Measurements from ENCODE around the gene RBP3.

RBP3 gene

GRCh38 chr10:47322300-47323061 is 25.7 kb upstream of the RBP3 start, which contains the start of gene GDF2:
Gene GDF2 (plus strand): TSS chr10:47322454. CDS start chr10:47322669, 215 bp downstream.
- no peak within 1 kb of the TSS for H3K4me3 ChIP-seq (ENCODE audit: control insufficient read depth, low read depth, low read length)
- no peak for TF ChIP-seq CTCF (IDR thresholded peaks at IDR 0.05; ENCODE audit: control insufficient read depth, insufficient read depth, low read depth, low read length, missing control alignments)
- DNase-seq (ENCODE audit: low read depth), result no peak

DNA sequence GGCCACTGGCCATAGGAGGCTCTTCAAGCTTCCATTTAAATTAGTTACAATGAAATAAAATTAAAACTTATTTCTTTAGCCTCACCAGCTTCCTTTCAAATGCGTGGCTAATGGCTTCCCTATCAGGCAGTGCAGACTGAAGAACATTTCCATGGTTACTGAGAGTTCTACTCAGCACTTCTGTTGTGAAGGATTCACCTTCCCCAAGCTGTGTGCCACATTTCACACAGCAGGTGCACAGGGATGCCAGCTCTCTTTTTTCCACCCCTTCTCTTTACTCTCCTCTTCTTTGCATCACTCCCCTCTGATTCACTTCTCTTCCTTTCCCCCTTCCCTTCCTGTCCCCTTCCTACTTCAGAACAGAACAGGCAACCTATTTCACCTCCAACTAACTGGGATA is 25.1 kb upstream of the RBP3 start:
- H3K4me3 ChIP-seq (ENCODE audit: control insufficient read depth, low read depth, low read length), result no peak overlapping the region
- no peak for DNase-seq (ENCODE audit: low read depth)
- TF ChIP-seq CTCF (IDR thresholded peaks at IDR 0.05; ENCODE audit: control insufficient read depth, insufficient read depth, low read depth, low read length, missing control alignments), result no peak

DNA sequence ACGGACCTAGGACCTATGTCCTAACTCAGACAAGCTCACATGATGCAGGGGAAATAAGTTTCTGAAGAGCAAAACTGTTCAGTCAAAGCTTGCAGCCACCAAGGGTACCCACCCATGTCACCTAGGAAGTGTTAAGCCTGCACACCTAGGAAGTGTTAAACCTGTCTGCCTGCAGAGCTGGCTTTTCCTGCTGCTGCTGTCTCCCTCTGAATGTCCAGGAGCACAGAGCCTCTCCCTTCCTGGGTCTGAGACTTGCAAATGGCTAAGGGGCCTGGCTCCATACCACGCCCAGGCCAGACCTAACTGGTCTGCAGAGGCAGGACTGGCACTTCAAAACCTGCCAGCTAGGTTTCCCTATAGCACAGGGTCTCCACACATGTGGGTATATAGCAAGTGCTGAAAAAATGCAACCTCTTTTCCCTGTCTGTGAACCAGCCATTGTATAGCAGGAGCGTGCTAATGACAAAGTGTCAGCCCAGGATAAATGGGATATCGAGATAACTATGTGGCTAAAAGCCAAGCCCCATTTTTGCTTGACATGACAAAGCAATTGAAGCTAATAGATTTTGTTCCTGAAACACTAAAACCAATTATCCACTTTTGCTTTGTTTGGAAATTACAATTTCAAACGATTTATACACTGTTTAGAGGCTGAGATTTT is 24.4 kb upstream of the RBP3 start:
- no peak for TF ChIP-seq CTCF (IDR thresholded peaks at IDR 0.05; ENCODE audit: control insufficient read depth, insufficient read depth, low read depth, low read length, missing control alignments)
- no peak for DNase-seq (ENCODE audit: low read depth)
- H3K4me3 ChIP-seq (ENCODE audit: control insufficient read depth, low read depth, low read length), result no peak overlapping the region

- TF ChIP-seq CTCF (IDR thresholded peaks at IDR 0.05; ENCODE audit: control insufficient read depth, insufficient read depth, low read depth, low read length, missing control alignments), result no peak
- no peak overlapping the region for H3K4me3 ChIP-seq (ENCODE audit: control insufficient read depth, low read depth, low read length)
- DNase-seq (ENCODE audit: low read depth), result no peak
These were observed 22.6 kb upstream of the RBP3 start for GRCh38 chr10:47325303-47326291.

GRCh38 chr10:47326306-47326926 is 21.7 kb upstream of the RBP3 start:
- no peak overlapping the region for H3K4me3 ChIP-seq (ENCODE audit: control insufficient read depth, low read depth, low read length)
- DNase-seq (ENCODE audit: low read depth), result no peak
- no peak for TF ChIP-seq CTCF (IDR thresholded peaks at IDR 0.05; ENCODE audit: control insufficient read depth, insufficient read depth, low read depth, low read length, missing control alignments)

GRCh38 chr10:47326927-47327330 is 21.2 kb upstream of the RBP3 start:
- no peak for TF ChIP-seq CTCF (IDR thresholded peaks at IDR 0.05; ENCODE audit: control insufficient read depth, insufficient read depth, low read depth, low read length, missing control alignments)
- no peak overlapping the region for H3K4me3 ChIP-seq (ENCODE audit: control insufficient read depth, low read depth, low read length)
- no peak for DNase-seq (ENCODE audit: low read depth)

All from AG09309 (cell line).